Measurements from ENCODE around the gene DIRAS3.

DNA sequence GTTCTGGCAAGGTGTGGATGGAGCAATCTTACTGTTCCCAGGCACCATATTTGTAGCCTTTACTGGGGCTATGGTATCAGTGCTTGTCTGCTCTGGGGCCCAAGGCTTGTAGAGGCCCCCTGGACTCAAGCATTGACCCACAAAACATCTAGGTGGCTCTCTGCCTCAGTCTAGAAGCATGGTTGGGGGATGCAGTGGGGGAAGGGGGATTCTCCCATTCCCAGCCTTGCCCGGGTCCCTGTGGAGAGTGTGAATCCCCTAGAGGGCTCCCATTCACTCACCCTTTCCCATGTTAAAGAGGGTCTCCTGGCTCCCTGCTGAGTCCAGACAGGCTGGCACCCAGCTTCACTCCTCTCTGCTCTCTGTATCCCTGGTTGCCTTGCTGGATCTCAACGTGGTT lies 28.2 kb upstream of the DIRAS3 start:
- no peak for TF ChIP-seq POLR2AphosphoS5 (IDR thresholded peaks at IDR 0.05; ENCODE audit: low read depth, low read length)
- no peak for TF ChIP-seq POLR2A (IDR thresholded peaks at IDR 0.05; ENCODE audit: low read depth, low read length)
